Renal cortex interstitium (tissue), 11 donors: ENCODE measurements around the gene EIF2B1. TPM values are rescaled to one million over a fixed set of nuclear protein-coding genes. Genes with fewer than 3 reads are reported as not detected.
A peak's percentile ranks its signal among the peaks of the same experiment; 100 is the strongest.
"Not testable (repeated sequence)": the region's sequence is repeated elsewhere in the genome, so short reads cannot be mapped to it uniquely, and the experiment has no call there.

ENCODE experiments used
- DNase-seq, 11 donors: peaks; one replicate each; pipeline ENCODE4 v3.0.0-alpha.2; 2013; ENCODE audit warnings: low read depth in 9 of 11, low spot score in 4 of 11; ENCODE audit errors: extremely low read depth in 1 of 11
- polyA plus RNA-seq, 3 donors: library from polyadenylated mRNA; unstranded; fragments of 120-200 nt; gene quantifications; one replicate each; pipeline ENCODE4 v1.2.1, GENCODE V29; 2013; ENCODE audit not compliant: insufficient read length in 3 of 3

EIF2B1 gene
- polyA plus RNA-seq, 3 donors: 58.0 to 69.5 (median 65.5) TPM

- DNase-seq: no peak
These were observed 41.6 kb downstream of the EIF2B1 start for GRCh38 chr12:123591702-123592481.

- no peak for DNase-seq
These were observed 52.7 kb downstream of the EIF2B1 start for GRCh38 chr12:123580772-123581171.

- not testable (repeated sequence) for DNase-seq
These were observed 54.7 kb downstream of the EIF2B1 start for GRCh38 chr12:123578829-123579228.

- DNase-seq: no peak
These were observed 55.2 kb downstream of the EIF2B1 start for GRCh38 chr12:123578243-123578642.

GRCh38 chr12:123576611-123577010 lies 56.9 kb downstream of the EIF2B1 start:
- no peak for DNase-seq

GRCh38 chr12:123573870-123574269 lies 59.6 kb downstream of the EIF2B1 start:
- no peak for DNase-seq

- DNase-seq: no peak
These were observed 61.1 kb downstream of the EIF2B1 start for GRCh38 chr12:123572391-123572790.

GRCh38 chr12:123571343-123571813 lies 62.1 kb downstream of the EIF2B1 start:
- DNase-seq: peak in 1 of 11 donors; percentile 7

Other genes with a start within 250 kb of the EIF2B1 start
- 10 to 100 TPM; 48.8 to 53.3 (median 50.5) TPM for gene KMT5A, start 249.6 kb downstream of the EIF2B1 start, polyA plus RNA-seq
- gene RILPL2, start 197.0 kb downstream of the EIF2B1 start, polyA plus RNA-seq: 1 to 10 TPM; 5.2 to 5.6 (median 5.4) TPM
- gene SNRNP35, start 175.5 kb downstream of the EIF2B1 start, polyA plus RNA-seq: 10 to 100 TPM; 41.3 to 43.9 (median 43.2) TPM
- gene RILPL1, start 100.0 kb downstream of the EIF2B1 start, polyA plus RNA-seq: 10 to 100 TPM; 15.0 to 23.4 (median 20.5) TPM
- gene TMED2, start 49.1 kb downstream of the EIF2B1 start, polyA plus RNA-seq: 100 to 1,000 TPM; 210 to 231 (median 212) TPM
- gene DDX55, start 31.6 kb downstream of the EIF2B1 start, polyA plus RNA-seq: 10 to 100 TPM; 24.8 to 45.9 (median 31.2) TPM
- gene GTF2H3, start 143 bp upstream of the EIF2B1 start, polyA plus RNA-seq: 10 to 100 TPM; 31.3 to 40.7 (median 34.9) TPM
- gene TCTN2, start 37.4 kb upstream of the EIF2B1 start, polyA plus RNA-seq: 10 to 100 TPM; 26.7 to 33.1 (median 29.5) TPM
- 10 to 100 TPM; 18.3 to 19.9 (median 19.0) TPM for gene ATP6V0A2, start 78.7 kb upstream of the EIF2B1 start, polyA plus RNA-seq
- gene DNAH10, start 128.6 kb upstream of the EIF2B1 start, polyA plus RNA-seq: 1 to 10 TPM; 5.6 to 6.4 (median 5.8) TPM